NB4 (cell line): Measurements from ENCODE around the gene CYB5R3.

Source experiments
- MYC ChIP-seq: IDR thresholded peaks from 2 replicates; pipeline ENCODE4 v1.6.1; 2011; ENCODE audit warnings: low read depth, low read length
- POLR2A ChIP-seq: IDR thresholded peaks from 2 replicates; pipeline ENCODE4 v1.6.1; 2011; ENCODE audit warnings: mild to moderate bottlenecking; ENCODE audit not compliant: insufficient read length; ENCODE audit errors: extremely low read depth
- TF ChIP-seq, protein P1 (sequence below): IDR thresholded peaks from 2 replicates; pipeline ENCODE4 v1.6.1; 2011; ENCODE audit warnings: low read depth, low read length
- TF ChIP-seq, protein P2 (sequence below): IDR thresholded peaks from one replicate; pipeline ENCODE4 v1.5.1; 2012; ENCODE audit warnings: low read depth, low read length

DNA sequence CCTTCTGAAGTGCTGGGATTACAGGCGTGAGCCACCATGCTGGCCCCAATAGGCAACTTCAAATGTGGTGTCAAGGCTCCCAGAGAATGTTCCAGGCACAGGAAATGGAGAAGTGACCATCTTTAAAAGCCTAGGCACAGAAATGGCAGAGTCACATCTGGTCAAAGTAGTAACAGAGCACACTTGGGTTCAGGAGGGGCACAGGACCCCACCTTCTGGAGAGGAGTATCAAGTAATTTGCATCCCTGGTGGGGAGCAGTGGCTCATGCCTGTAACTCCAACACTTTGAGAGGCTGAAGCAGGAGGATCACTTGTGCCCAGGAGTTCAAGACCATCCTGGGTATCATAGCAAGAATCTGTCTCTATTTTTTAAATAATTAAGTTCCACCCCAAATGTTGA is 66.2 kb downstream of the CYB5R3 start:
- TF ChIP-seq, protein P1, sequence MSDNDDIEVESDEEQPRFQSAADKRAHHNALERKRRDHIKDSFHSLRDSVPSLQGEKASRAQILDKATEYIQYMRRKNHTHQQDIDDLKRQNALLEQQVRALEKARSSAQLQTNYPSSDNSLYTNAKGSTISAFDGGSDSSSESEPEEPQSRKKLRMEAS = no peak
- TF ChIP-seq, protein P2, sequence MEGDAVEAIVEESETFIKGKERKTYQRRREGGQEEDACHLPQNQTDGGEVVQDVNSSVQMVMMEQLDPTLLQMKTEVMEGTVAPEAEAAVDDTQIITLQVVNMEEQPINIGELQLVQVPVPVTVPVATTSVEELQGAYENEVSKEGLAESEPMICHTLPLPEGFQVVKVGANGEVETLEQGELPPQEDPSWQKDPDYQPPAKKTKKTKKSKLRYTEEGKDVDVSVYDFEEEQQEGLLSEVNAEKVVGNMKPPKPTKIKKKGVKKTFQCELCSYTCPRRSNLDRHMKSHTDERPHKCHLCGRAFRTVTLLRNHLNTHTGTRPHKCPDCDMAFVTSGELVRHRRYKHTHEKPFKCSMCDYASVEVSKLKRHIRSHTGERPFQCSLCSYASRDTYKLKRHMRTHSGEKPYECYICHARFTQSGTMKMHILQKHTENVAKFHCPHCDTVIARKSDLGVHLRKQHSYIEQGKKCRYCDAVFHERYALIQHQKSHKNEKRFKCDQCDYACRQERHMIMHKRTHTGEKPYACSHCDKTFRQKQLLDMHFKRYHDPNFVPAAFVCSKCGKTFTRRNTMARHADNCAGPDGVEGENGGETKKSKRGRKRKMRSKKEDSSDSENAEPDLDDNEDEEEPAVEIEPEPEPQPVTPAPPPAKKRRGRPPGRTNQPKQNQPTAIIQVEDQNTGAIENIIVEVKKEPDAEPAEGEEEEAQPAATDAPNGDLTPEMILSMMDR = no peak
- TF ChIP-seq POLR2A = no peak
- TF ChIP-seq MYC = no peak
